Measurements from ENCODE around the gene BAAT. TPM values are rescaled to one million over a fixed set of nuclear protein-coding genes. Genes with fewer than 3 reads are reported as not detected.

The BAAT gene
- total and polyA plus RNA-seq, 9 of the 15 experiments (the other 6 are each of a cell fraction or from before 2014, with no cell fraction given): 0.17 to 0.76 (median 0.32) TPM

GRCh38 chr9:101323129-101323528, 61.7 kb downstream of the BAAT start:
- Histone ChIP-seq H3K27ac (ENCODE audit: extremely low read depth, low read depth, low read length) (no peak overlapping the region), H3K27me3 (ENCODE audit: control insufficient read depth in 2 of 2, insufficient read depth in 2 of 2, low read length in 2 of 2) (no peaks in the 10 kb centered on the region), H3K9me3 (replicated peaks; ENCODE audit: control insufficient read depth, insufficient read depth, low read depth, low read length) (peaks cover 5% of the 10 kb centered on the region; the same call in 1 of the 2 replicates), H4K20me1 (replicated peaks; ENCODE audit: control insufficient read depth, insufficient read depth, low read length) (no peaks in the 10 kb centered on the region), H3K9ac (ENCODE audit: insufficient read depth in 1 of 2, low read depth in 2 of 2, low read length in 2 of 2) (no peak overlapping the region), H3K4me2 (ENCODE audit: insufficient read depth, low read length) (no peak overlapping the region), H3K36me3 (ENCODE audit: control insufficient read depth, insufficient read depth, low read length) (no peaks in the 10 kb centered on the region), H3K4me1 (replicated peaks in 1 of 2; ENCODE audit: control insufficient read depth in 2 of 2, insufficient read depth in 2 of 2, low read length in 2 of 2) (peaks cover 0 to 2% of the 10 kb centered on the region in 2 experiments; a peak in 2 of 5 replicates), H3K9me1 (ENCODE audit: control insufficient read depth, insufficient read depth, low read length) (no peaks in the 10 kb centered on the region), H2AFZ (ENCODE audit: low read depth, low read length) (no peak overlapping the region), H3K4me3 (no peak overlapping the region), H3K79me2 (ENCODE audit: control insufficient read depth, insufficient read depth, low read length) (no peaks in the 10 kb centered on the region)
- FAIRE-seq (no peak), ATAC-seq (no peak), DNase-seq (ENCODE audit: extremely low read depth in 1 of 4, low spot score in 3 of 4) (no peak)
- intact Hi-C loops (cut with micrococcal nuclease) (no loop called here), in situ Hi-C loops (cut with MboI) (no loop called here)
- 41% methylated on average over 3 of the region's 3 CpGs for WGBS (ENCODE audit: insufficient coverage, low coverage, missing lambda C conversion rate)
- TF ChIP-seq COPS2 (conservative IDR thresholded peaks at IDR 0.05): no peak
- TF ChIP-seq CBX5 (IDR thresholded peaks at IDR 0.05; ENCODE audit: borderline replicate concordance, low read depth): no peak
- no peak for TF ChIP-seq GATAD2A (IDR thresholded peaks at IDR 0.05)
- TF ChIP-seq BRD4 (IDR thresholded peaks at IDR 0.05): no peak
- no peak for TF ChIP-seq KLF1 (tag; IDR thresholded peaks at IDR 0.05)
- TF ChIP-seq TFAM (CRISPR knock-in tag; conservative IDR thresholded peaks at IDR 0.05): no peak
- no peak for TF ChIP-seq POLR2AphosphoS5 (IDR thresholded peaks at IDR 0.05; ENCODE audit: control insufficient read depth, insufficient read depth, low read depth, low read length)
- TF ChIP-seq HES1 (IDR thresholded peaks at IDR 0.05; ENCODE audit: low read depth): no peak
- TF ChIP-seq ZNF561 (CRISPR knock-in tag; conservative IDR thresholded peaks at IDR 0.05): no peak
- no peak for TF ChIP-seq PHB2 (IDR thresholded peaks at IDR 0.05; ENCODE audit: low read depth)
- no peak for TF ChIP-seq ZNF3 (CRISPR knock-in tag; IDR thresholded peaks at IDR 0.05)
- no peak for TF ChIP-seq BCOR (IDR thresholded peaks at IDR 0.05)
- no peak for TF ChIP-seq ZNF583 (CRISPR knock-in tag; IDR thresholded peaks at IDR 0.05)
- no peak for TF ChIP-seq KDM1A (IDR thresholded peaks at IDR 0.05)
- TF ChIP-seq SRSF3 (IDR thresholded peaks at IDR 0.05; ENCODE audit: insufficient read depth, low read length): no peak
- TF ChIP-seq PHTF2 (CRISPR knock-in tag; IDR thresholded peaks at IDR 0.05): no peak
- TF ChIP-seq XRCC3 (IDR thresholded peaks at IDR 0.05): no peak
- TF ChIP-seq MTA1 (IDR thresholded peaks at IDR 0.05; ENCODE audit: borderline replicate concordance): no peak
- no peak for TF ChIP-seq ARID3A (IDR thresholded peaks at IDR 0.05; ENCODE audit: borderline replicate concordance, low read depth, low read length)
- no peak for TF ChIP-seq ZHX1 (conservative IDR thresholded peaks at IDR 0.05; ENCODE audit: low read length)
- no TSS peak for BruUV-seq (replicated peaks)
- POLR2A ChIA-PET: no interaction called here
- CTCF ChIA-PET (ENCODE audit: low intra/inter-chr PET ratio): no interaction called here

Measured in K562 (cell line).